Activated CD4-positive, alpha-beta T cell treated with anti-CD3 and anti-CD28 coated beads, Interleukin-2, amount 50 U/mL, for 24 hours (primary cell): ENCODE measurements around the gene PKP3.

ENCODE experiments used
- DNase-seq, 2 donors: peaks; one replicate each; pipeline ENCODE4 v3.0.0-alpha.2; 2020; ENCODE audit warnings: low read depth in 1 of 2, low spot score in 1 of 2

The PKP3 gene

DNA sequence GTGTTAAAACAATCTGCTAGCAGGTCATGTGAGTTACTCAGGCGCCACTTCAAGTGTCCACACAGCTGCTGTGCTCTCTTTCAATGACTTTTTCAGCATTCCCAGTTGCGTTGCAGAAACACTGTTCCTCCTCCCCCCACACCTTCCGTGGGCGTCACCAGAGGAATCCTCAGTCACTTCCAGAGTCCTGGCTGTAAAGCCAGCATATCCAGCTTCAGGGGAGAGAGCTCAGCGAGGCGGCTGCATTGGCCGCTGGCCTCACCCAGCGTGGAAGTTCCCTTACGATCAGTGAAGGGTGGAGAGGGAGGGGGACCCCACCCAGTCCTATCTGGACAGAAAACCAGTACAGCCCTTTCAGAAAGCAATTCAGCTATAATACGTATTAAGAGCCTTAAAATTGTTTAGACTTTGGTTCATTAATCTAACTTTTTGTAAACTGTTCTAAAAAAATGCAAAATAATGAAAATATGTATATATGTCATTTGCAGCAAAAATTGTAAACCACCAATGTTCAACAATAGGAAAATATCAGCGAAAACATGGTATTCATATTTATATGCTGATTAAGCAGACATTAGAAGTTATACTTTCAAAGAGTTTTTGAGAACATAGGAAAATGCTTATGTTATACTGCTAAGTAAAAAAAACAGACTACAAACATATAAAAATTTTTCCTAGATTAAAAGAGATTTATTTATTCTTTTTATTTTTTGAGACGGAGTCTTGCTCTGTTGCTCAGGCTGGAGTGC, 50.6 kb downstream of the PKP3 start:
- no peak for DNase-seq

DNA sequence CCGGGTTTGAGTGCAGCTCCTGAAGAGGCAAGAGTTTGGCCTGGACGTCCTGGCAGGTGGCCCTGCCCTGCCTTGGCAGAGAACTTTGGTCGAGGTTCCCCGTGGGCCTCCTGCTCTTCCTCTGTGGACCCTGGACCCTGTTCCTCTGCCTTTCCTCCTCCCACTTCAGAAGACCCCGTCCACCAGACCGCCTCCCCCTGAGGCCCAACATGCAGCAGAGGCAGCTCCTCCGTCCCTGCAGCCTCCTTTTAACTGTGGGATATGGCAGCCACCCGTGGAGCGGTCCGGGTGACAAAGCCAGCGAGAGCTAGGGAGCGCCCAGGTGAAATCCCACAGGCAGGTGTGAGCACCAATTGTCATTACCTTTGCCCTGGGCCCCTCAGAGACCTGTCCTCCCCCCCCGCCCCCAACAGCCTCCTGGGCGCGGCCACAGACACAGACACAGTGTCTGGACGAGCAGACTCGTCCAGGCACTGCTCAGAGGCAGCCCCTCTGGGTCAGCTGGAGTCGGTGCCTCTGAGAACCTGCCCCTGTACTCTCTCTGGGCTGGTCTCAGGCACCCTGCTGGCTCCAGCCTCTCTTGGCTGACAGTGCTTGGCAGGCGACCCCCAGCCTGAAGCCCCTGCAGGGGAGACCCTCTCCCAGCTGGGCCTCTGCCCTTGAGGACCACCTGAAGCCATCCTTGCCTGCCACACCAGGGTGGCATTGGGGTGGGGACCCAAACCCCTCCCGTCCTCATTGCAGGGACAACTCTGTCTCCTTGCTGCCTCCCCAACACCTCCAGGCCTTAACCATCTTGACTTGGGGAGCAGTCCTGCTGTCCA, 52.0 kb downstream of the PKP3 start:
- DNase-seq, result no peak

DNA sequence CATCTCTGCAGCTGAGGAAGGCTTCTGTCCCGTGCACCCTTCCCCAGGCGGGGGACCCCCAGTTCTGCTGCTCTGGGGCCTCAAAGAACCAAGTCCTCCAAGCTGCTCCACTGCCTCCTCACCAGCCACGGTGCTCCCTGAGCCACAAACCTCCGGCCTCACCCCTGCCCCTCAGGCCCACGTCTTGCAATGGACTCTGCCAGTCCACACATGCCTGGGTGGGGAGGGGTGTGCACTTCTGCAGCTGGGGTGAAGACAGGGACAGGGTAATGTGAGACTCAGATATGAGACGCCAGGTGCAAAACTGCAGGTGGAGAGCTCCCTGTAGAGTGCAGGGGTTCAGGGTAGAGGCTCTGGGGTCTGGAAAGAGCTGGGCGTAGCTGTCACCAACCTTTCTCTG, 52.9 kb downstream of the PKP3 start:
- no peak for DNase-seq

DNA sequence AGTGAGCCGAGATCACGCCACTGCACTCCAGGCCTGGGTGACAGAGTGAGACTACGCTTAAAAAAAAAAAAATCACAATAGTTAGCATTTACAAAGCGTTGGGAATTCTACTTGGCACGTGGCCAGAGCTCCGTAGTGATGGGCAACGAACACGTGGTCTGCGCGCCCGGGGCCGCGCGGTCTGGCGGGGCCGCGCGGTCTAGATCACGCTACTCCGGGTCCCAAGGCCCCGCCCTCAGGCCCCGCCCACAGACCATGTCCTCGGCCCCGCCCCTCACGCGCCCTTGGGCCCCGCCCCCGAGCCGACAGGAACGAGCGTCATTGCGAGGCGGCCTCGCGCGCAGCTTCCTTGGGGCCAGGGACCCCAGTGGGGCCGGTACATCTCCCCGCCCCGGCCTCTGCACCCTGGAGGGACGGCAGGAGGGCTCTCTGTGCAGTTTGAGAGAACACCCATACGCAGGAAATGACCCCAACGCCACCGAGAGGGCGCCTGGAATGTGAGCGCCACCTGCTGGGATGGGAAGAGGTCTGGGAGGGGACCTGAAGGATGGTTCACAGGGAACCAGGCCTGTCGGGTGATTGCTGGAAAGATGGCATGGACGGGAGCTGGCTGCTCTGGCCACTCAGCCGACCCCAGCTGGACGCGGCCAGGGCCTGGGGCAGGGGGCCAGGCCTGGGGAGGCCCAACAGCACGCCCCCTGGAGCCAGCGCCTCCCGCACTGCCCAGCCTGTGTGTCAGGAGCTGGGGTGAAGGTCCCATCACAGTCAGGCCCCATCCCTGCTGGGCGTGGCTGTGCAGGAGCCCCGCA, 54.1 kb downstream of the PKP3 start:
- DNase-seq, result peak; percentile 92 to 97

DNA sequence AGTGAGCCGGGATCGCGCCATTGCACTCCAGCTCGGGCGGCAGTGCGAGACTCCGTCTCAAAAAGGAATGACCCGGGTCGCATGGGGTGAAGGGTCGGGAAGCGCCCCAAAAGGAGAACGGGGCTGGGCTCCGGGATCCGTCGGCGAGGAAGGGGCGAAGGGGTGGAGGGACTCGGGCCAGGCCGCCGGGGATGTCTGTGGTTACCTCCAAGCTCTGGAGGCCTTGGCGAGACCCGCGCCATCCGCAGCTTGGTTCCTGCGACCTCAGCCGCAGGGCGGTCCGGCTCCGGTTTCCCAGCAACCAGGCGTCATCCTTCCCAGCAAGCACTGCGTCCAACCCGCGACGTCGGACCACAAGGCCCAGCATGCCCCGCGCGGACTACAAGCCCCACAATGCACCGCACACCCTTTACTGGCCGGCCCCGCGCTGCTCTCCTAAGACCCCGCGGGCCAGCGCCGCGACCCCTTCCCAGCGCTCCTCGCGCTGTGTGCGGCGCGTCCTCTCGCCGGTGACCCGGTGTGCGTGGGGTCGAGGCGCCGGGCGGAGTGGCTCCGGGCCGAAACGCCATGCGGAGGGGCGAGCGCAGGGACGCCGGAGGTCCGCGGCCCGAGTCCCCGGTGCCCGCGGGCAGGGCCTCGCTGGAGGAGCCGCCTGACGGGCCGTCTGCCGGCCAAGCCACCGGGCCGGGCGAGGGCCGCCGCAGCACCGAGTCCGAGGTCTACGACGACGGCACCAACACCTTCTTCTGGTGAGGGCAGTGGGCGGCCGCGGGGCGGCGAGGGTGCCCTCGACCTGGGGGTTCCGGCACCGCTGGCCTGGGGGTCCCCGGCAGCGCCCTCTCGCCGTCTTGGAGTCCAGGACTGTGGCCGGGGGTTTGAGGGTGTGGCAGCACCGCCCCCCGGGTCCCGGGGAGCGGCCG, 56.1 kb downstream of the PKP3 start, which contains the start of gene PTDSS2:
PTDSS2 (plus strand) TSS at position 391 of the 920 bp plus-strand sequence; CDS start at position 568, 177 bp downstream.
- DNase-seq, result peak; percentile 79 to 92

DNA sequence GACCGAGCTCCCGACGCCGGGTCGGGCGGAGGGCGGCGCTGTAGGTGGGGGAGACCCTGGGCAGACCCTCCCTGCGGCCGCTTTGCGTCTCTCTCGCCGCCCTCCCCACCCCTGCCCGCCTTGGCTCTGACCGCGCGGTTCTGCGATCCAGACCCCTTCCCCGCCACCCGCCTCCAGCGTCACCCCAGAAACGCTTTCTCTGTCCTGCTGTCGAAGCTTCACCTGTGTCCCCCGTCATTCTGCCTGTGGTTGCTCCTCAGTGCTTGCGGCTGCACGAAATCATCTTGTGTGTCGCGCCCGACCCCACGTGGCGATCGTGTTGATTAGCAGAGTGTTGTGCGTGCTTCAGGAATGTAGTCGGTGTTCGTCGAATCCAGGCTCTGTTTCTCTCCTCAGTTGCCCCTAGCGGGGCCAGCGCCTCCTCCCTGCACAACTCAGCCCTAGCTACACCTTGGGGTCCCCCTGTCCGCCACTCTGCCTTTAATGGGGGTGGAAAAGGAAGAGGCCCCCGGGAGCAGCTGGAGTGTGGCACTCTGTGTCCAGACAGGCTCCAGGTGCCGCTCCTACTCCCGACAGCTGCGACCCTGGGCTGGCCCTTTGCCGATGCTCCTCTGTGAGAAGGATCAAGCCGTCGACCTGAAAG, 56.9 kb downstream of the PKP3 start:
- DNase-seq, result peak; percentile 45 to 63

DNA sequence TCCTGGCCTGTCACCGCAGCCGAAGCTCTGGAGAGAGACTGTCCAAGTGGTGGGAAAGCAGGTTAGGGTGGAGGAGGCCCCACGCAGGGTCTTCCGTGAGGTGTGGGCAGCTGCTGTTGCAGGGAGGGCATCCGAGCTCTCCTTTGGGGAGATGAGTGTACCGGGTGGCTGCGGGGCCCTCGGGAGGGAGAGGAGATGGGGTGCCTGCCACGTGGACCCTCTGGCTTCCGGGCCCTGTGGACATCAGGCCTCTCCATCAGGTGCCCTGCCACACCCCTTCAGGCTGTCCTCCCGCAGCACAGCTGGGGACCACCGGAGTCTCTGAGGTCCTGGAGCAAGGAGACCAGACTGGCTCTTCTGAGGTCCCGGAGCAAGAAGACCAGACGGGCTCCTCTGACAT, 57.7 kb downstream of the PKP3 start:
- no peak for DNase-seq

DNA sequence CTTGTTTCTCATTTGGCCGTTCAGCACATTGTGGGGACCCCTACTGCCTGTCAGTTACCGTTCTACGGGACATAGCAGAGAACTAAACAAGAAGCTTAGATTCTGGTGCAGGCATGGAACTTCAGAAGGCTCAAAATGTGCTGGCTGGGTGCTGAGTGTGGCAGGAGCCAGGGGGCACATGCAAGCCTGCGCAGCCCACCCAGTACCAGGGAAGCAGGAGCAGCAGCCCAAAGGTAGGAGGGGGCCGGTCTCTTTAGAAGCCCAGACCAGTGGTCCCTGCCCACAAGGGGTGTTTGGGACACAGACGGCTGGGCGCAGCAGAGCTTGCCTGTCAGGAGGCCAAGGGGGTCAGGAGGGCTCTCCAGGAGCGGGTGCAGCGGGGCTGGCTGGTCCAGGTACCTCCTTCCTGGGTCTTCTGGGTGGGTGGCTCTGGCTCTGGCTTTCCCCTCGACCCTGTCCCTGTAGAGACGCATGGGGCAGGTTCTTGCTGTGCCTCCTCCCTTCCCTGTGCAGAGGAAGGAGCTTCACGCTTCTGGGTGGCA, 58.3 kb downstream of the PKP3 start:
- DNase-seq, result no peak

DNA sequence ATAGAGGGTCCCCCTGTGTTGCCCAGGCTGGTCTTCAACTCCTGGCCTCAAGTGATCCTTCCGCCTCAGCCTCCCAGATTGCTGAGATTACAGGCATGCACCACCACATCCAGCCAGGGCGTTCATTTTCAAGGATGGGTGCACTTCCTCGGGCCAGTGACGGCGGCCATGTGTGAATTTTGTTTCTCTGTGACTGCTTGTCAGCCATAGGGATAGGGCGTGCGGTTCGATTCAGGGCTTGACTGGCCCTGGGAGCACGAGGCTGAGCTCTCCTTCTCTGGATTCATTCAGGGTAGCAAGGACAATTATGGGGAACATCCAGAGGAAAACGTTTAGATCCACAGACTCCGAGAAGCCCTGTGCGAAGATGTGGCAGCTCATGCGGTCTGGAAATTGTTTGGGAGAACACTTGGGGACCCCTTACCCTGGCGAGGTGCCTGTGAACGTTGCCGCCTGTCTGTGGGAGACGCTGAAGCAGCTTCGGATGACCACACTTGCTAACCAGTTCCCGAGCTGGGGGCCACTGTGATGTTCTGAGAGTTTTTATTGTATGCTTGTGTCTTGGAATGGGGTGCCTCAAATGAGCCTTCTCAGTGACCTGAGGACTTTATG, 59.0 kb downstream of the PKP3 start:
- DNase-seq, result no peak

DNA sequence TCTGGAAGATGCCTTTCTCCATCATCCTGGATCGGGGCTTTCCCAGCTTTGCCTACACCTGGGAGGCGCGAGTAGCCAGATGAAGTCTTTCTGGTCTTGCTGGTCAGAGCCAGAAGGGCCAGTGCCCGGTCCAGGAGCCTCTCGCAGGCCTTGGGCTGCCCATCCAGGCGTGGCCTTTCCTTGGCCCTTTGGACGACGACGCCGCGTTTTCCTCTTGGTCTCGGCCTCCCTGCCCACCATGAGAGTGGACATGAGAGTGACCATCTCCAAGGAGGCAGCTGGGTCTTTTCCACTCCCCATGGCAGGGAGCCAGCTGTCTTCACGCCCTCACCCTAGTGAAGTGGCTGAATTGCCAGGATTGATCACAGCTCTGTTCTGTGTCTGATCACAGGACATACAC, 59.6 kb downstream of the PKP3 start:
- DNase-seq, result no peak

DNA sequence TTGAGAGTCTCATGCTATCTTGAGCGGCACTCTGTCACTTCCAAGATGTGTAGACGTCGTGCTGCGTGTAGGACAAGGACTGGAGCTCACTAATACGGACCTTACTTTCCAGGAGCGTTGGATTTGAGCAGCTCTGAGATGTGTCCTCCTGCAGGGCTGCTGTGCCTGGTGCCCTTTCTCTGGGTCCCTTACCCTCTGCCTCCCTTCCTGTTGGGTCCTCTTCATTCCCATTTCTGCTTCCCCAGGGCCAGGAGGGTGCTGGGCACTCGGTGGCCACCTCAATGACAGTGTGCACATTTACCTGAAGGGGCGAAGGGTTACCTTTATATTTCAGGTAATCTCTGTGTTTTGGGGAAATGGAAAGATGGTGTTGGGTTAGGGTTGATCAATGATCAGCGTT, 60.0 kb downstream of the PKP3 start:
- DNase-seq, result no peak
